ENCODE results near the gene TSBP1.

TSBP1 gene

GRCh38 chr6:32371803-32372202 lies at the start of gene TSBP1:
Gene TSBP1, minus strand, starts transcription at chr6:32371903. Its CDS starts 197 bp downstream, at chr6:32371706.
- no peak for DNase-seq

GRCh38 chr6:32416036-32416435 lies 44.3 kb upstream of the TSBP1 start:
- DNase-seq = no peak

GRCh38 chr6:32415521-32416019 lies 43.9 kb upstream of the TSBP1 start:
- peak; percentile 91 for DNase-seq

GRCh38 chr6:32413427-32414047 lies 41.8 kb upstream of the TSBP1 start:
- peak; percentile 95 for DNase-seq

GRCh38 chr6:32411566-32412327 lies 40.0 kb upstream of the TSBP1 start:
- no peak for DNase-seq

GRCh38 chr6:32410906-32411305 lies 39.2 kb upstream of the TSBP1 start:
- no peak for DNase-seq

GRCh38 chr6:32406857-32407256 lies 35.2 kb upstream of the TSBP1 start, which contains the start of gene BTNL2:
Gene BTNL2, minus strand, starts transcription at chr6:32407181. Its CDS starts 58 bp downstream, at chr6:32407123.
- no peak for DNase-seq

- DNase-seq = no peak
Measured at GRCh38 chr6:32406197-32406596, 34.5 kb upstream of the TSBP1 start.

GRCh38 chr6:32405656-32406055 lies 34.0 kb upstream of the TSBP1 start:
- no peak for DNase-seq

- DNase-seq = no peak
Measured at GRCh38 chr6:32402812-32403211, 31.1 kb upstream of the TSBP1 start.

- no peak for DNase-seq
Measured at GRCh38 chr6:32401284-32401963, 29.7 kb upstream of the TSBP1 start.

- DNase-seq = no peak
Measured at GRCh38 chr6:32397252-32397920, 25.7 kb upstream of the TSBP1 start.

GRCh38 chr6:32396028-32396427 lies 24.3 kb upstream of the TSBP1 start:
- DNase-seq = no peak

- no peak for DNase-seq
Measured at GRCh38 chr6:32393665-32394420, 22.1 kb upstream of the TSBP1 start.

- DNase-seq = no peak
Measured at GRCh38 chr6:32391505-32391904, 19.8 kb upstream of the TSBP1 start.

GRCh38 chr6:32387589-32388340 lies 16.1 kb upstream of the TSBP1 start:
- no peak for DNase-seq

- DNase-seq = no peak
Measured at GRCh38 chr6:32386040-32386439, 14.3 kb upstream of the TSBP1 start.

- no peak for DNase-seq
Measured at GRCh38 chr6:32382757-32383420, 11.2 kb upstream of the TSBP1 start.

- DNase-seq = no peak
Measured at GRCh38 chr6:32379545-32379944, 7.8 kb upstream of the TSBP1 start.

- DNase-seq = no peak
Measured at GRCh38 chr6:32375739-32376529, 4.2 kb upstream of the TSBP1 start.
